ENCODE data around the gene CYTH1.

Gene CYTH1

DNA sequence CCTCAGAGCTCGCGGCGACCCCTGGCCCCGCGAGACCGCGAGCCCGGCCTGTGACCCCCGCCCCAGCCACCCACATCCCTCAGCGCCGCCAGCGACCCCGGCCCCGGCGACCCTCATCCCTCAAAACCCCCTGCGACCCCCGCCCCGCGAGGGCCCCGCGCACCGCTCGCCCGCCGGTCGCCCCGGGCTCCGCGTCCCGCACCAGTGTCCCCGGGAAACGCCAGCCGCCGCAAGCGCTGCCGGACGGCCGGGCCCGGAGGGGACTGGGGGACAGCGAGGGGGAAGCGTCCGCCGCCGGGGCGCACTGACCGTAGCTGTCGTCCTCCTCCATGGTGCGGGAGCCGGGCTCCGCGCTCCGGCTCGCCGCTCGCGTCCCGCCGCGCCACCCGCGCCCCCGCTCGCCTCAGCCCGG, at the start of gene CYTH1:
Gene CYTH1 (minus strand): TSS at position 381 of the 412 bp plus-strand sequence. CDS start 50 bp downstream, at position 331.
- TF ChIP-seq, protein P1, sequence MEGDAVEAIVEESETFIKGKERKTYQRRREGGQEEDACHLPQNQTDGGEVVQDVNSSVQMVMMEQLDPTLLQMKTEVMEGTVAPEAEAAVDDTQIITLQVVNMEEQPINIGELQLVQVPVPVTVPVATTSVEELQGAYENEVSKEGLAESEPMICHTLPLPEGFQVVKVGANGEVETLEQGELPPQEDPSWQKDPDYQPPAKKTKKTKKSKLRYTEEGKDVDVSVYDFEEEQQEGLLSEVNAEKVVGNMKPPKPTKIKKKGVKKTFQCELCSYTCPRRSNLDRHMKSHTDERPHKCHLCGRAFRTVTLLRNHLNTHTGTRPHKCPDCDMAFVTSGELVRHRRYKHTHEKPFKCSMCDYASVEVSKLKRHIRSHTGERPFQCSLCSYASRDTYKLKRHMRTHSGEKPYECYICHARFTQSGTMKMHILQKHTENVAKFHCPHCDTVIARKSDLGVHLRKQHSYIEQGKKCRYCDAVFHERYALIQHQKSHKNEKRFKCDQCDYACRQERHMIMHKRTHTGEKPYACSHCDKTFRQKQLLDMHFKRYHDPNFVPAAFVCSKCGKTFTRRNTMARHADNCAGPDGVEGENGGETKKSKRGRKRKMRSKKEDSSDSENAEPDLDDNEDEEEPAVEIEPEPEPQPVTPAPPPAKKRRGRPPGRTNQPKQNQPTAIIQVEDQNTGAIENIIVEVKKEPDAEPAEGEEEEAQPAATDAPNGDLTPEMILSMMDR (IDR thresholded peaks at IDR 0.05; ENCODE audit: insufficient read depth, missing control alignments), result no peak
- FAIRE-seq, result no peak
- no peak for DNase-seq (ENCODE audit: insufficient read length, low spot score)

DNA sequence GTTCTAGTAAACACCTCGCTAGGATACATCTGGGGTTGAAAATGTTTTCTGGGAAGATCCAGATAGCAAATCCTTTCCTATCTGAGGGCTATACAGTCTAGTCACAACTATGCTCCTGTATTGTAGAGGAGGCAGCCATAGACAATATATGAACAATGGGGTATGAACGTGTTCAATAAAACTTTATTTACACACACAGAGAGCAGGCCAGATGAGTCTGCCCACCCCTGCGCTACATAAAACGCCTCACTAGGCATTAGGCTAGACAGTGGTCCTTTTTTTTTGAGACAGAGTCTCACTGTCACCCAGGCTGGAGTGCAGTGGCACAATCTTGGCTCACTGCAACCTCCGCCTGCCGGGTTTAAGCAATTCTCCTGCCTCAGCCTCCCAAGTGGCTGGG, 47.4 kb upstream of the CYTH1 start:
- FAIRE-seq (no peak), DNase-seq (ENCODE audit: insufficient read length, low spot score) (no peak)
- TF ChIP-seq, protein P1 (IDR thresholded peaks at IDR 0.05; ENCODE audit: insufficient read depth, missing control alignments), result no peak

DNA sequence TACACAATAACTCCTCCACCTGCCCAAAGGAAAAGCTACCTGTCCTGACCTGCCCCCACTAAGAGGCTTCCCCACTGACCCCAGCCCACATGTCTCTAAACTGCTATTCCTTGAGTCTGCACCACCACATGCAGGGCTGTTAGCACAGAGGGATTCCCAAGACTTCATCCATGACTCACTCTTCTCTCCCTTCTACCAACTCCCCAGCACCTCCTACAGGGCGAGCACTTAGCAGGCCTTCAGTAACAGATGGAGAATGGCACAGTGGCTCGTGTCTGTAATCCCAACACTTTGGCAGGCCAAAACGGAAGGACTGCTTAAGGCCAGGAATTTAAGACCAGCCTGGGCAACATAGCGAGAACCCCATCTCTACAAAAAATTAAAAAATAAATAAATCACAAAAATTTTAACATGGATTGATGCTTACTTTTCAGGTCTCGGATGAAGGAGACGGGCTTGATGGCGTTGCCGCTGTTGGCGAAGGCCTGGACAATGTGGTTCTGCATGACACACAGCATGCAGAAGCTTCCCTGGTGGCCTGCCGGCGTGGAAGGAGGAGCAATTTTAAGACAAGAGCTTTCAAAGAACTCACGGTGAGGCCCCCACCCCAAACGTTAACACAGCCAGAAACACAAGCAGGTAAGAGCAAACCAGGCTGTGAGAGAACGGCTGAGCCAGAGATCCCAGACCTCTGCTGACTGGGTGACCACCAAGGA, 46.6 kb upstream of the CYTH1 start:
- TF ChIP-seq, protein P1 (IDR thresholded peaks at IDR 0.05; ENCODE audit: insufficient read depth, missing control alignments), result peak; percentile 36
- DNase-seq (ENCODE audit: insufficient read length, low spot score) (no peak), FAIRE-seq (no peak)

DNA sequence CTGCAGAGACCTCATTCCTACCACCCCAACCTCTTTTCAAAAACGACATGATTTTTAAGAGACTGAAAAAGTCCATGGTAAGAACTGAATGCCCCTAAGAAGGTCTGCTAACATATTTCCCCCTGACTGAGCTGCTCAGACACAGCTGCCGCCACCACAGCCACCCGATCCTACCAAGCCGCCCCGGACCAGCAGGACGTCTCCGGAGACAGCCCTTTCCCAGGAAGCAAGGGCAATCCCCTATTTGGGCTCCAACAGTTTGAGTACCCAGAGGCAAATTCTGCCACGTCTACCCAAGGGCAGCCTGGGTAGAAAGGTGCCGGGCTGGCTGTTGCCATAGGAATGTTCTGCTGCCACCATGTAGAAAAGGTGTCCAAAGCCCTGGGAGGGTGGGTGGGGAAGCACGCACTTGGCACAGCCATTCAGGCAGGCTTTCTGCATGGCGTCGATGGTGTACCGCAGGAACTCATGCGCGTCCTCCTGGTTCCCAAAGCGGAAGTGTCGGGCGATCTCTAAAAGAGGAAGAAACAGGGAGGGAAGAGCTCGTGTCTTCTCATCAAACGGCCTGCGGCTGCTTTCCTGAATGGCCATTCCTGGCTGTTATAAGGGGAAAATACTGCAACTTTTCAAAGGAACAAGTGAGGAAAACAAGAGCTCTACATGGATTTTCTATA, 44.9 kb upstream of the CYTH1 start:
- DNase-seq (ENCODE audit: insufficient read length, low spot score) (no peak), FAIRE-seq (no peak)
- TF ChIP-seq, protein P1 (IDR thresholded peaks at IDR 0.05; ENCODE audit: insufficient read depth, missing control alignments), result no peak

DNA sequence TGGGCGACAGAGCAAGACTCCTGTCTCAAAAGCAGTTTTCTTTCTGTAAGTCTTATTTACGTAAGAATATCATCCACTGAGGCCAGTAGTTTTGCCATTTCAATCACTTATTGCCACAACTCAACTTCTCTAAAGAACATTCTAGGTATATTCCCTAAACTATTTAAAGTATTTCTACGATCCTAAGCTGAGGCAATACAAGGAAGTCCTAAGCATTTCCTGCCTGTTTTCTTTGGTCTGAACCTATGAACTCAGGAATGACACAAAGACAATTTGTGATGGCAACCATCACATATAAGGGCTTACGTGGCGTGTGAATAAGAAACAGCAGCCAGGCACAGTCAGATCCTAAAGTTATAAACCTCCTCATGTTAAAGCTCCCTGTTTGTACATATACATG, 44.3 kb upstream of the CYTH1 start:
- DNase-seq (ENCODE audit: insufficient read length, low spot score) (no peak), FAIRE-seq (no peak)
- TF ChIP-seq, protein P1 (IDR thresholded peaks at IDR 0.05; ENCODE audit: insufficient read depth, missing control alignments), result no peak

DNA sequence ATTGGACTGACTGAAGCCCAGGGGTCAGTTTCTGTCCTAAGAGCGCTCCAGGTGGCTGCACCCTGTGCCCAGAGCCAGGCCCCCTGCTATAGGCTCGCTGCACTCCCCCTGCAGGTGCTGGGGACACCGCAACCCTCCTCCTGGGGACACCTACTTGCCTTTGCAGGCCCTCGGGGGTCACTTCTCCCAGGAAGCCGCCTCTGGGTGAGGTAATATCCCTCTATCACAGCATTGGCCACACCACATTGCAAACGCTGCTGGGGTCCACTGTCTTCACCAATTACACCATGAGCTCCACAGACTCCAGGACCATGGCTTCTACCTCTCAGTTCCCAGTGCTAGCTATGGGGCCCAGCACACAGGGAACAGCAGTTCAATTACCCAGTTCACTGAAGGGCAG, 43.6 kb upstream of the CYTH1 start:
- TF ChIP-seq, protein P1 (IDR thresholded peaks at IDR 0.05; ENCODE audit: insufficient read depth, missing control alignments), result no peak
- FAIRE-seq (no peak), DNase-seq (ENCODE audit: insufficient read length, low spot score) (no peak)

- no peak for DNase-seq (ENCODE audit: insufficient read length, low spot score)
- no peak for FAIRE-seq
- TF ChIP-seq, protein P1 (IDR thresholded peaks at IDR 0.05; ENCODE audit: insufficient read depth, missing control alignments), result no peak
Observed at GRCh38 chr17:78824240-78824639, 42.2 kb upstream of the CYTH1 start.

All from D721Med (cell line).